HG03460 (cell line): ENCODE measurements around the gene SLC7A11.
A peak's percentile ranks its signal among the peaks of the same experiment; 100 is the strongest.
"Not testable (repeated sequence)": the region's sequence is repeated elsewhere in the genome, so short reads cannot be mapped to it uniquely, and the experiment has no call there.

Source experiments
- ATAC-seq: cut with Tn5 transposase; IDR thresholded peaks from one replicate; pipeline ENCODE4 v1.9.1; 2021; ENCODE audit not compliant: unreplicated experiment

The SLC7A11 gene

DNA sequence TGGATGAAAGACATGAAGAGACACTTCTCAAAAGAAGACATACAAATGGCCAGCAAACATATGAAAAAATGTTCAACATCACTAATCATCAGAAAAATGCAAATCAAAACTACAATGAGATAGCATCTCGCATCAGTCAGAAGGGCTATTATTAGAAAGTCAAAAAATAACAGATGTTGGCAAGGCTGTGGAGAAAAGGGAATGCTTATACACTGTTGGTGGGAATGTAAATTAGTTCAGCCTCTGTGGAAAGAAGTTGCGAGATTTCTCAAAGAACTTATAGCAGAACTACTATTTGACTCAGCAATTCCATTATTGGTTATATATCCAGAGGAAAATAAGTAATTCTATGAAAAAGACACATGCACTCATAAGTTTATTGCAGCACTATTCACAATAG is 31.6 kb downstream of the SLC7A11 start:
- not testable (repeated sequence) for ATAC-seq

GRCh38 chr4:138209094-138209493 is 33.1 kb downstream of the SLC7A11 start:
- ATAC-seq, result no peak

GRCh38 chr4:138205531-138206233 is 36.5 kb downstream of the SLC7A11 start:
- ATAC-seq, result no peak

DNA sequence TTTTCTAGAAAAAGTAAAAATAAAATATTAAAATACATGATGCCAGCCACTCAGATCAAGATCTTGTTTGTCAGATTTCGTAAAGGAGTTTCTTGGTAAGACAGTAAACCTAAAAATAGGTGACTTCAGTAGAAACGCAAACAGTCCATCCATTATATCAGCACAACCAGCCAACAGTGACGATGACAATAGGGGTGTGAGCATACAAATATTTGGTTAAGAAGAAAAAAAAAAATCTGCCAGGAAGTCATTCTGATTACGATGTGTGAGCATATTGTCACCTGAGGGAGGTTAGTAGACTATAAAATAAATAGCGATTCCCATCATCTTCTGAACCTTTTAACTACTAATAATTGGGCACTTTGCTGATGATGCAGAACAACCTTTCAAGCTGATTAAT is 37.6 kb downstream of the SLC7A11 start:
- no peak for ATAC-seq

GRCh38 chr4:138202686-138203085 is 39.5 kb downstream of the SLC7A11 start:
- ATAC-seq, result no peak

GRCh38 chr4:138200236-138200590 is 41.9 kb downstream of the SLC7A11 start:
- ATAC-seq, result peak; percentile 36

GRCh38 chr4:138199568-138200235 is 42.4 kb downstream of the SLC7A11 start:
- peak; percentile 64 for ATAC-seq

GRCh38 chr4:138196153-138196552 is 46.0 kb downstream of the SLC7A11 start:
- ATAC-seq, result no peak

DNA sequence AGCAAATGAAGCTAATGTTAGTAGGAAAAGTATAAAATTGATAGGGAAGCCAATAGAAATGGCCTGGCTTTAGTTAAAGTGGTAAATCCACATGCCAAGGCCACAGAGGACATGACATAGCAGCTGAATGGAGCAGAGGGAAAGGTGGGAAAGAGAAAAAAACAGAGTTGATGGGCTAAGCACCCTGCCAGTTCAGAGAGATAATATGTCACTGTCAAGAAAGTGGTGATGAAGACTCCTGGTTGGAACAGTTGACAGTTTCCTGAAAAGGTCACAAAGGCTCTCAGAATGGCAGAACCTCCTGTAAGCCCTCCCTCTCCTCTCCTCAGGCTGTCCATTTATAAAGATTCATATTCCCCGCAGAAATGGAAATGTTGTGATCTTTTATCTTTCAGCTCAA is 48.2 kb downstream of the SLC7A11 start:
- ATAC-seq, result no peak

DNA sequence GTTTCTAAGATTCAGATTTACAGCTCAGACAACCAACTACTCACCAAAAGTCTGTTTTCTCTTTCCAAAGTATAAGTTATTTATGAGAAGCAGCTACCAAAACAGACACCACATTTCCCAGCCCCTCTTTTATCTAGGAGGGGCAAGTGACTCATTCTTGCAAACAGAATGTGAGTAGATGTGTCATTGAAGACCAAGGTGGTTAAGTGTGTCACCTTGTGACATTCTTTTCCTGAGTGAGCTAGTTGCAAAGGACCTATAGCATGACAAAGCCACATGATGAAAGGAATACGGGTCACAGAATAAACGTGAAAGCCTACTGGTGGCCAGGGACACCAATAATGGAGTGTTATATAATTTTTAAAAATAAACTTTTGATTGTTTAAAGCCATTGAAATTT is 50.0 kb downstream of the SLC7A11 start:
- ATAC-seq, result peak; percentile 32

DNA sequence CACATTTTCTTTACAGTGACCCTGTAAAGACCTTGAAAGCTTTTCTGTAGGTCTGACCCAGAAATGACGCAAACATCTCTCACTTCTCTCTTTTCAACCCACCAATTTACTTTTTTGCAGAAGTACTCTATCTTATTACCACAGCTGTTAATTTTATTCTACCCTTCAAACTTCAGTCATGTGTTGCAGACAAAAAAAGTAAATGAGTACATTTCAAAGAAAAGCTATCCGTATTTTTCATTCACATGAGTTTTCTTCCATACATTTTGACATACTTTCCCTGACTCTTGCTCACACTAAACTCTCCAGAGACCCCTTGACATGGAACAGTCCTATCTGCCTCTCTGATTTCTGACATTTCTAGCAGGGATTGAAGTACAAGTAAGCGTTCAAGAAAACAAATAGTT is 51.7 kb downstream of the SLC7A11 start:
- peak; percentile 98 for ATAC-seq

DNA sequence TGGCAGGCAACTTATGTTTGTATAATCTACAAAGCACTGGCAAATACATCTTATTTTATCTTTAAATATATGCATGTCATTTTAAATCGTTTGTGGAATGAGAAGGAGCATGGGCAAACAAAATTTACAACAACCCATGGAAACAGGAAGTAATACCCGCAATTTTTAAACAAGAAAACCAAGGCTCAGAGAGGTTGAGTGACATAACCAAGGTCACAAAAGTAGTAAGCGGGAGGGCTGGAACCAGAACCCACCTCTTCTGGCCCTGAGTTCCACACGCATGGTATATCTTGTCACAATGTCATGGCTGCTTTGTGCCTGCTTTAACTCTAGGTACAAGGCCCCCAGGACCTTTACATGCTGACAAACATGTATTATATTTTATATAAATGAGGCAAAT is 52.9 kb downstream of the SLC7A11 start:
- ATAC-seq, result no peak

- no peak for ATAC-seq
Observed at GRCh38 chr4:138188406-138189084, 53.6 kb downstream of the SLC7A11 start.

DNA sequence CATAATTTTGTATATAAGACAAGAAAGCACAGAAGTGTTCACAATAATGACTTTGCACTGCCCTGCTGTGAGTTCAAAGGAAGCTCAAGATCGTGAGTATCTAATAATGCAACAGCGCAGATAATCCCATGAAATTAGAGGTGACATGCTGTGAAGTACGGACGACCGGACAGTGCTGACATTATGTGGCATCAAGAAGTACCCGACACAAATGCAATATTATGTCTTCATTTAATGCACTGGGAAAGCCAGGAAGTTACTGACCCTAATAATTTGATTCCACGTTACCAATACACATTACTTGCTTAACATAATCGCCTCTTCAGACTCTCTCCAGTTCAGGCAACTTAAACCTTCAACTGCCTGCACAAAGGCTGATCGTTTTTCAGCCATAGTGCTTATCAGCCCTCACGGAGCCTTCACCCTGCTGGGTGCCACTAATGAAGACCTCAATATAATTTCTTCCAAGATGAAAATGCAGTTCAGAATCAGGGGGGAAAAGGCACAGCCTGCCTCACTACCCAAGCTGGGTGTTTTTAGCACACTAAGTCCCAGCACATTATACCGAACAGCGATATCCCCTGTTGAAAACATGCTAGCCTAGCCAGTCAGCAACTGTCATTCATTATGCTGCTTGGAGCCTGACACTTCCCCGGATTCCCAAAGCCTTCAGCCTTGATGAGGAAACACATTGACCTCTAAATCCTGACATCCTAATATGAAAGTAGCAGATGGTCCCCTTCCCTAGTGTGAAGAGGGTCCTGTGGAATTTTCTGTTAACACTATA is 56.1 kb downstream of the SLC7A11 start:
- no peak for ATAC-seq

- ATAC-seq, result no peak
Observed at GRCh38 chr4:138184886-138185285, 57.3 kb downstream of the SLC7A11 start.

- ATAC-seq, result no peak
Observed at GRCh38 chr4:138182838-138183426, 59.2 kb downstream of the SLC7A11 start.

DNA sequence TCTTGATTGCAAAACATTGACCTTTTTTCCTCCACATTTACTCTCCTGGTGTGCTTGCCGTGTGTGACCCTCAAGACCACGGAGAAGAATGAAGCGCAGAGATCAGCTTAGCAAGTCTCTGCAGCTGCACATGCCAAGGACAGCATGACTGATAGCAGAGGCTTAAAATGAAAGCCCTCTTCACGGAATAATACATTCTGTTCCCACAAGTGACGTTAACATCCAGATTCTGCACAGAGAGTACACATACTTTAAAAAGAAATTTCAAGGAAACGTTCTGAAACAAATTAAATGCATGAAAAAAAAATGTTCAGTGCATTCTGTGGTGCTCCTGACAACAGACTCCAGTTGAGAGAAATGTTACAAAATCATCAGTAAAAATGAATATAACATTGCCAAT is 60.9 kb downstream of the SLC7A11 start:
- no peak for ATAC-seq

GRCh38 chr4:138178566-138178965 is 63.6 kb downstream of the SLC7A11 start:
- ATAC-seq, result no peak

GRCh38 chr4:138177278-138177968 is 64.7 kb downstream of the SLC7A11 start:
- no peak for ATAC-seq

DNA sequence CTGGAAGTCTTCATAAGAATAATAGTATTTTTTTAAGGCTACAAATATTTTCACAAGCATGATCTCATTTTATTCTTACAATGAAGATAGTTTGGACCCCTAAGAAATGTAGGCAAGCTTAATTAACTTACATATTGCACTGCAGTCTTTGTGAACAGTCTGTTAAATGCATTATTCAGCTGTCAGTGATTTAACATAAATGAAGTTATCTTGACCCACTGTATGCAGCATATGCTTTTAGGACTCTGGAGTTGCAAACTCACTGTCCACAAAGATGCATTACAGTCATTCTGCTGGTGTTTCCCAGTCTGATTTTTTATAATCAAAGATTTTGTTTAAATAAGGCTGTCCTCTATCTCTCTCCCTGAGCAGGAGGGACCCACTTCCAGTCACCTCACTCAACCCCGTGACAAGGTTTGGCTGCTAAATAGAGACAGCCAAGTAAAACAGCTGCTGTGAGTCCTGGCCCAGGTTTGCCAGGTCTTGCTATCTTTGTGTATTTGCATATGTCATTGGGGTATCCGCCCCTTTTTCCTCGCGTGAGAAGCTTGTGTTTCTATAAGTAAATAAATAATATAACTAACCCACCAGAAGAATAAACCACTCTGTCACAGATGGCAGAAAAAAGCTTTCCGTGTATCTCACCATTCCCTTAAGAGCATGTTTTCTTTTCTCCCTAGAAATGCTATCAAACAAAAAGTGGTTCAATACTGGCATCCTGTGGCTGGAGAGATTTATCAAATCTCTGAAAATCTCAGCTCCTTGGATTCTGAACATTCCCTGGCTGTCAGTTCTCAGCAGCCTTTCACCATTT is 67.0 kb downstream of the SLC7A11 start:
- ATAC-seq, result no peak
